Progenitor cell of endocrine pancreas (in vitro differentiated cells): Measurements from ENCODE around the gene PADI6. TPM values are rescaled to one million over a fixed set of nuclear protein-coding genes. Genes with fewer than 3 reads are reported as not detected.
"Not testable (repeated sequence)": the region's sequence is repeated elsewhere in the genome, so short reads cannot be mapped to it uniquely, and the experiment has no call there.

Experiments used
- DNase-seq: peaks from one replicate; pipeline ENCODE4 v3.0.0; 2021; ENCODE audit warnings: low spot score; ENCODE audit not compliant: unreplicated experiment
- H3K27ac Mint-ChIP-seq: 2 replicates; pipeline ENCODE4 v1.8.0; 2021; ENCODE audit warnings: mild to moderate bottlenecking, moderate library complexity, mixed read lengths
- H3K27me3 Mint-ChIP-seq: 2 replicates; pipeline ENCODE4 v1.8.0; 2021; ENCODE audit warnings: mixed read lengths
- H3K36me3 Mint-ChIP-seq: 2 replicates; pipeline ENCODE4 v1.8.0; 2022; ENCODE audit warnings: mixed read lengths; ENCODE audit not compliant: insufficient read depth
- H3K4me1 Mint-ChIP-seq: 2 replicates; pipeline ENCODE4 v1.8.0; 2021; ENCODE audit warnings: low read depth, mixed read lengths
- H3K4me3 Mint-ChIP-seq: 2 replicates; pipeline ENCODE4 v1.8.0; 2021; ENCODE audit warnings: low read depth, mild to moderate bottlenecking, moderate library complexity, mixed read lengths
- H3K9me3 Mint-ChIP-seq: 2 replicates; pipeline ENCODE4 v1.8.0; 2021; ENCODE audit warnings: low read depth, mixed read lengths
- CTCF ChIP-seq: fragments of 200-600 bp; sonication (generic); IDR thresholded peaks from one replicate; pipeline ENCODE4 v1.5.0; 2021; ENCODE audit warnings: antibody characterized with exemption, mild to moderate bottlenecking; ENCODE audit not compliant: unreplicated experiment
- total RNA-seq: library from RNA; stranded (reverse); gene quantifications from 2 replicates; pipeline ENCODE4 v1.2.1, GENCODE V29; 2021

PADI6 gene
- total RNA-seq, 1 donor from 2014 or later = not detected

- Mint-ChIP-seq H3K36me3 (peaks cover 15% of the 10 kb centered on the region), H3K4me1 (no peaks in the 10 kb centered on the region), H3K27ac (no peak overlapping the region), H3K27me3 (no peaks in the 10 kb centered on the region), H3K4me3 (no peak overlapping the region), H3K9me3 (no peaks in the 10 kb centered on the region)
- no peak for DNase-seq
- no peak for TF ChIP-seq CTCF
Measured at GRCh38 chr1:17404820-17405219, 32.8 kb downstream of the PADI6 start.

- peaks cover 23% of the 10 kb centered on the region for H3K36me3 Mint-ChIP-seq
- no peak overlapping the region for H3K4me3 Mint-ChIP-seq
- peak; percentile 74 for DNase-seq
- H3K9me3 Mint-ChIP-seq = no peaks in the 10 kb centered on the region
- H3K27ac Mint-ChIP-seq = no peak overlapping the region
- peak; percentile 85 for TF ChIP-seq CTCF
- H3K4me1 Mint-ChIP-seq = no peaks in the 10 kb centered on the region
- no peaks in the 10 kb centered on the region for H3K27me3 Mint-ChIP-seq
Measured at GRCh38 chr1:17405898-17406759, 34.1 kb downstream of the PADI6 start.

- not testable (repeated sequence) for H3K27ac Mint-ChIP-seq, DNase-seq, H3K9me3 Mint-ChIP-seq, H3K27me3 Mint-ChIP-seq, H3K4me1 Mint-ChIP-seq, H3K4me3 Mint-ChIP-seq
- H3K36me3 Mint-ChIP-seq = peaks cover 23% of the 10 kb centered on the region
Measured at GRCh38 chr1:17406760-17407475, 34.9 kb downstream of the PADI6 start.

GRCh38 chr1:17407786-17408514 lies 36.0 kb downstream of the PADI6 start:
- H3K27me3 Mint-ChIP-seq, H3K4me3 Mint-ChIP-seq, DNase-seq, H3K27ac Mint-ChIP-seq, H3K4me1 Mint-ChIP-seq, H3K9me3 Mint-ChIP-seq: not testable (repeated sequence)
- H3K36me3 Mint-ChIP-seq = peaks cover 24% of the 10 kb centered on the region

- peak overlapping the region; percentile 24 for H3K27ac Mint-ChIP-seq
- no peaks in the 10 kb centered on the region for H3K27me3 Mint-ChIP-seq
- H3K4me3 Mint-ChIP-seq = no peak overlapping the region
- DNase-seq = no peak
- TF ChIP-seq CTCF = no peak
- H3K9me3 Mint-ChIP-seq = no peaks in the 10 kb centered on the region
- no peaks in the 10 kb centered on the region for H3K4me1 Mint-ChIP-seq
- peaks cover 28% of the 10 kb centered on the region for H3K36me3 Mint-ChIP-seq
Measured at GRCh38 chr1:17409391-17409811, 37.4 kb downstream of the PADI6 start.
